WI38 (cell line): ENCODE measurements around the gene SYNGR1.

Experiments
- H3K4me3 ChIP-seq: 2 replicates; pipeline ENCODE4 v1.5.1; 2011; ENCODE audit warnings: low read depth, mild to moderate bottlenecking, control low read depth, low read length
- CTCF ChIP-seq: IDR thresholded peaks from 2 replicates; pipeline ENCODE4 v1.5.1; 2012; ENCODE audit warnings: low read depth, mild to moderate bottlenecking, control low read depth, low read length

The SYNGR1 gene

DNA sequence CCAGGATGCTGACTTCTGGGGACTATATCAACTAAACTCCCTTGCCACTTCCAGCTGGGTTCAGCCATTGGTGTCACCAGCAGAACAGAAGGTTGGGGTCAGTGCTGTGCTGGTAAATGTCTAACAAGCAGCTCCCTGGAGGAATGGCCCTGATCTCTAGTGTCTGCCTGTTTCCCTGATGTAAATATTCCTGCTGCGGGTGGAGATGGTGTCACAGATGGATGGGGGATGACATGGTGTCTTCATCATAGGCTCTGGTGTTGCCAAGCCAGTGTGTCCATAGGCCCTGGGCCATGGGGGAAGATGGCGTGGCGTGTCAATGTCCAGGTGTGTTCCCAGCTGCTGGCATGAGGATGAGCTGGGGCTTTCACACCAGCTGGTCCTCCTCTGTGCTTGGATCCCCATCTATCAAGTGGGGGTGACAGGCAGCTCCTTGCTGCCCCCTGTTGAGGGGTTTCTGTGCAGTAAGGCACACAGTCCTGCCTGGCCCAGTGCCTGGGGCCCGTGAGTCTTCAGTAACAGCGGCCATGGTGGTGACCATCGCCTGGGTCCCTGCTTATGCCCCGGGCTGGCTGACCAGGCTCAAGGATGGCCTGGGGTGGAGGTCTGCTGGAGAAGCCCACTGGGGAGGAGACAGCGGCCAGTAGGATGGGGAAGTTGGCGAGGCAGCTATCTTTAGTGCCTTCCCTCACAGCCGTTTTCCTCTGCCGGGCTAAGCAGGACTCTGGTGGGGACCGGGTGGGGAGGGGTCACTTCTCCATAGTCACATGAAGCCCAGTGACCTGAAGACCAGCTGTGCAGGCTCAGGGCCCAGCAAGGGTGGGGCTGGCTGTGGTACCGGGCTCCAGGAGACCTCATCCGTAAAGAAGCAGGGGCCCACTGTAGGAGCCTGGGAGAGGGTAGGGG, 43.1 kb upstream of the SYNGR1 start:
- peak; percentile 10; the same call in 1 of the 2 replicates for TF ChIP-seq CTCF
- no peak overlapping the region for H3K4me3 ChIP-seq

DNA sequence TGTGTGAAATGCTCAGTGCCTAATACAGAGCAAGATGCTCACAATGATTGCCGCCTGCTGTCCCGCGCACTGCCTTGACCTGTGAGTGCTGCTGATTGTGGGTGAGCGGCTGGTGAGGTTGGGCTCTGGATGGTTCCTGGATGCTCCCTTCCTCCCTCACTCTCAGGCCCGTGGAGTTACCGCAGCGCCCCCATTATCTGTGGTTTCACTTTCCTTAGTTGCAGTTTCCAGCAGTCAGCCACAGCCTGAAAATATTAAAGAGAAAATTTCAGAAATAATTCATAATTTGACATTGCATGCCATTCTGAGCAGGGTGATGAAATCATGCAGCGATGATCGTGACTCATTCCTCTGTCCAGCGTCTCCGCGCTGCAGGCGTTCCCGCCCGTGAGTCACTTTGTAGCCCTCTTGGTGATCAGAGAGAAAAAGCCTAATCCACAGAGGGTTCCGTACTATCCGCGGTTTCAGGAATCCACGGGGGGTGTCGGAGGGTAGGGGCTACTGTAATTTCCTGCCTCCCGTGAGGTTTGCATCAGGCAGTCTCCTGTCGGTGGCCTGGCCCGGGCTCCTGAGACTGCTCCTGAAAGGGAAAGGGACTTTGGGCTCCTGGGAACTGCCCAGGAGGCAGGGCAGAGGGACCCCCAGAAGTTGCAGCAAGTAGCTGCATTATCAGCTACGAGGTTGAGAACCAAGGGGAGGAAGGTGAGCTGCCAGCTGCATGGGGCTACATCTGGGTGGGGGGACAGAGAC, 41.0 kb upstream of the SYNGR1 start:
- peak overlapping the region; percentile 31 for H3K4me3 ChIP-seq
- no peak; the same call in 1 of the 2 replicates for TF ChIP-seq CTCF

- H3K4me3 ChIP-seq = peak overlapping the region; percentile 31; the same call in 1 of the 2 replicates
- peak; percentile 15; the same call in 1 of the 2 replicates for TF ChIP-seq CTCF
Measured at GRCh38 chr22:39309364-39309861, 40.4 kb upstream of the SYNGR1 start.

GRCh38 chr22:39309881-39310714, 39.7 kb upstream of the SYNGR1 start:
- H3K4me3 ChIP-seq = no peak overlapping the region

DNA sequence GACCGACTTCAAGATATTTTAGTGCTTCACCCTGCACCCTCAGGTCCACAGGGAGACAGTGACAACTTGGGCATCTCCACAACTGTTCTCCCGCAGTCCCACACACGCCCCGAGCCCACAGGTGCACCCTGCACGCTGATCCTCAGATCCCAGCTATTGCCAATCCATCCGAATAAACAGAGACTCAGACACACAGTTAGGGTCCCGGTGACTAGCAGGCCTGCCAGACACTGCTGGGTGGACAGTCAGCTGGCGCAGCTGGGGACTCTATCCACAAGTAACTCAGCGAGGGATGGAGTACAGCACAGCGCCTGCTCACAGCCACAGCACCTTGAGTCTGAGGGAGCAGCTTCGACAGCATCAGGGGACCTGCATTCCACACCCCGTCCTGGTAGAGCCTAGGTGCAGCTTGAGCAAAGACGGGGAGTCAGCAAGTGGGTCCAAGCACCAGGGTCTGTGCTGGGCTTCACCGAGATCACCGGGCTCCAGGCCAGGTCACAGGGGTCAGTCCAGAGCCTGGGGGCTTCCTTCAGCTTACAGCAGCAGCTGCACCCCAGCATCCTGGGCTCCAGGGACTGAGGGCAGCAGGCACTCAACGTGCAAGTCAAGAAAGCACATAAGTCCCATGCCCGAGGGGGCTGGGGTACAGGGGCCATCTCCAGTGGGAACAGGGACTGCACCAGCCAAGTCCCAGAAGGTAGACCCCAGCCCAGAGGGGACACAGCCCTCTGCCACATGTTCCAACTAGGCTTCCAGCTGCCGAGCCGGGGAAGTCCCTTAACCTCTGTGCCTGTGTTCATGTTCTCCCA, 38.0 kb upstream of the SYNGR1 start:
- no peak overlapping the region for H3K4me3 ChIP-seq
- no peak for TF ChIP-seq CTCF

More at GRCh38 chr22:39309881-39310714, 39.7 kb upstream of the SYNGR1 start:
- TF ChIP-seq CTCF = no peak

GRCh38 chr22:39312410-39312809, 37.4 kb upstream of the SYNGR1 start:
- TF ChIP-seq CTCF = no peak
- no peak overlapping the region for H3K4me3 ChIP-seq
